ENCODE data around the gene MYDGF.

The MYDGF gene

DNA sequence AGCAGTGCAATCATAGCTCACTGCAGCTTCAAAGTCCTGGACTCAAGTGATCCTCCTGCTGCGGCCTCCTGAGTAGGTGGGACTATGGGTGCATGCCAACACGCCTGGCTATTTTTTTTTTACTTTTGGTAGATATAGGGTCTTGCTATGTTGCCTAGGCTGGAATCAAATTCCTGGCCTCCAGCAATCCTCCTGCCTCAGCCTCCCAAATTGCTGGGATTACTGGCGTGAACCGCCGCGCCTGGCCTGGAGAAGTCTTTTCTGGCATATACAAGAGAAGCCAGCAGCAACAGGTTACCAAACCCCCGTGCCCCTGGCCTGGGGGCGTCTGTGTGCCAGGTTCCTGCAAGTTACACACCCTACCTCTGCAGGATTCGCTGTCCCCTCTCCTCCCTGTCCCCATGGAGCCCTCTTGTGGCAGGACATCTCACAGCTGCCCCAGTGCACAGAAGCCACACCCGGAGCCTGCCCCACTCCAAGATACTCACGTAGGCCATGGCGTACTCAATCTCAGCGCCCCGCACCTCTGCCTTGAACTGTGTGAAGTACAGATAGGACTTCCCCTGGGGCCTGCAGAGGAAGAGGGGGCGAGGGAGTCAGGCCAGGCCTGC is 9.9 kb downstream of the MYDGF start:
- TF ChIP-seq, protein P1, sequence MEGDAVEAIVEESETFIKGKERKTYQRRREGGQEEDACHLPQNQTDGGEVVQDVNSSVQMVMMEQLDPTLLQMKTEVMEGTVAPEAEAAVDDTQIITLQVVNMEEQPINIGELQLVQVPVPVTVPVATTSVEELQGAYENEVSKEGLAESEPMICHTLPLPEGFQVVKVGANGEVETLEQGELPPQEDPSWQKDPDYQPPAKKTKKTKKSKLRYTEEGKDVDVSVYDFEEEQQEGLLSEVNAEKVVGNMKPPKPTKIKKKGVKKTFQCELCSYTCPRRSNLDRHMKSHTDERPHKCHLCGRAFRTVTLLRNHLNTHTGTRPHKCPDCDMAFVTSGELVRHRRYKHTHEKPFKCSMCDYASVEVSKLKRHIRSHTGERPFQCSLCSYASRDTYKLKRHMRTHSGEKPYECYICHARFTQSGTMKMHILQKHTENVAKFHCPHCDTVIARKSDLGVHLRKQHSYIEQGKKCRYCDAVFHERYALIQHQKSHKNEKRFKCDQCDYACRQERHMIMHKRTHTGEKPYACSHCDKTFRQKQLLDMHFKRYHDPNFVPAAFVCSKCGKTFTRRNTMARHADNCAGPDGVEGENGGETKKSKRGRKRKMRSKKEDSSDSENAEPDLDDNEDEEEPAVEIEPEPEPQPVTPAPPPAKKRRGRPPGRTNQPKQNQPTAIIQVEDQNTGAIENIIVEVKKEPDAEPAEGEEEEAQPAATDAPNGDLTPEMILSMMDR (IDR thresholded peaks at IDR 0.05), result no peak
- Histone ChIP-seq H3K27ac (no peak overlapping the region), H3K4me3 (no peak overlapping the region)
- no peak for DNase-seq (ENCODE audit: low spot score)

DNA sequence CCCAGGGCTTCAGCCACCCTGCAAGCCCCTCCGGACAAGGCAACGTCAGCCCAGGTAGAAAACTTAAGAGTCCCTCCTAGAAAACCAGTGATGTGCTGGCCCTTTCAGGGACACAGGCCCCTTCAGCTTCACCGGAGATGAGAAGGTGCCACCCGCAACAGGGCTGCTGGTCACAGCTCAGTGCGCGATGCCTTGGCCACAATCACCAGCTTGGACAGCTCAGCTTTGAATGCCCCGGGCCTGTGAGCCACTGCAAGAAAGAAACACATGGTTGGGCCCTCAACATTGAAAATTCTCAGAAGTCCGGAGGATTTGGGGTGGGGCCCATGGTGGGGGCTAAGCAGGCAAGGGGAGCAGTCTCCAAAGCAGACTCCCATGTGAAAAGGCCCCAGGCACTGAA is 12.3 kb downstream of the MYDGF start:
- Histone ChIP-seq H3K4me3 (no peak overlapping the region), H3K27ac (no peak overlapping the region)
- TF ChIP-seq, protein P1 (IDR thresholded peaks at IDR 0.05), result no peak
- DNase-seq (ENCODE audit: low spot score), result no peak

DNA sequence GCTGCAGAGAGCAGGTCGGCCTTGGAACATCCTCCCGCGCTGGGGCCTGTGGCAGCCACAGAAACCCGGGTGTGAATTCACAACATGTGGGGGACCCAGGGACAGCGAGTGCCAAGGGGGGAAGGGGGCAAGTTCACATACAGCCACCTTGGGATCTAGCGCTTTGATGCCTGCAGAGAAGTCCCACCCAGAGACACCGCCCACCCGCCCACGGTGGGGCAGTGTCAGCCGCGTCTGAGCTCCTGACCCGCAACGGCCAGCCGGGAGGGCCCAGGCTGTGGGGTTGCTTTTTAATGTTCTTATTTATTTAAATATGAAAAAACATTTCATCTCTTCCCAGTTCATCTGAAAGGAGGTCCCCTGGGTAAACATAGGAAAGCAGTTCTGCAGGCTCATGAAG is 12.9 kb downstream of the MYDGF start:
- TF ChIP-seq, protein P1 (IDR thresholded peaks at IDR 0.05), result no peak
- Histone ChIP-seq H3K27ac (no peak overlapping the region), H3K4me3 (no peak overlapping the region)
- no peak for DNase-seq (ENCODE audit: low spot score)

GRCh38 chr19:4656102-4656501 is 14.0 kb downstream of the MYDGF start:
- no peak overlapping the region for H3K27ac ChIP-seq
- H3K4me3 ChIP-seq, result no peak overlapping the region
- TF ChIP-seq, protein P1 (IDR thresholded peaks at IDR 0.05), result no peak
- no peak for DNase-seq (ENCODE audit: low spot score)

DNA sequence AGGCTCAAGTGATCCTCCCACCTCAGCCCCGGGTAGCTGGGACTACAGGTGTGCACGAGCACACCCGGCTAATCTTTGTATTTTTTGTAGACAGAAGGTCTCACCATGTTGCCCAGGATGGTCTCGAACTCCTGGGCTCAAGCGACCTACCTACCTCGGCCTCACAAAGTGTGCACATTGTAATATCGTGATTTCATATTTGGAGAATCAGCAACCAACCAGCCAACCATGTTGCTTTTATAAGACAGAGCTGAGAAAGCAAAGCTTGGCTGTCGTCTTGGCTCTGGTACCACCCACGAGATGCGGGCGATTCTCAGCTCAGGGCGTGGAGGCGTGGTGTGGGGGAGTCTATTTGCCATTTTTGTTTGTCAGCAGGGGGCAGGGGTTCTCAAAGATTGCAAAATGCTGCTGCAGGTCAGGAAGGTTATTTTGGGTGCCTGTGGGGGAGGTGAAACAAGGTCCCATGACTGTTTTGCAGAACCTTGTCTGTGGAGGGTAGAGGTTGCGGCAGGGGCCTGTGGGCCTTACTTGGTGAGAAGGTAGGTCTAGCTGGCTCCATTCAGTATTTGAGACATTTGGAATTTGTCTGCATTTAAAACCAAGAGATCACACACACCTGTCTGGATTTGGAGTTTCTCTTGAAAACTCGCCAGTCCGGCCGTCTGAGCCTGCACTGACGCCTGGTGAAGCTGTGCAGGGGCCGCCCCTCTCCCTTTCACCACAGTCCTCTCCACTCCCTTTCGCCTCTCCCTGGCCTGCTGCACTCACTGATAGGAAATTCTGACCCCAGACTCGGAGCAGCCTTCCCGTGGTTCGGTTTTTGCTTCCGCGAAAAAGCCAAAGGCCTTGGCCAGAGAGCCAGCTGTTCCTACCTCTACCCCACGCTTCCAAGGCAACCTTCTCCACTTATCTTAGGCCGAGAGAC is 15.4 kb downstream of the MYDGF start:
- Histone ChIP-seq H3K27ac (no peak overlapping the region), H3K4me3 (no peak overlapping the region)
- DNase-seq (ENCODE audit: low spot score), result no peak
- TF ChIP-seq, protein P1 (IDR thresholded peaks at IDR 0.05), result no peak

DNA sequence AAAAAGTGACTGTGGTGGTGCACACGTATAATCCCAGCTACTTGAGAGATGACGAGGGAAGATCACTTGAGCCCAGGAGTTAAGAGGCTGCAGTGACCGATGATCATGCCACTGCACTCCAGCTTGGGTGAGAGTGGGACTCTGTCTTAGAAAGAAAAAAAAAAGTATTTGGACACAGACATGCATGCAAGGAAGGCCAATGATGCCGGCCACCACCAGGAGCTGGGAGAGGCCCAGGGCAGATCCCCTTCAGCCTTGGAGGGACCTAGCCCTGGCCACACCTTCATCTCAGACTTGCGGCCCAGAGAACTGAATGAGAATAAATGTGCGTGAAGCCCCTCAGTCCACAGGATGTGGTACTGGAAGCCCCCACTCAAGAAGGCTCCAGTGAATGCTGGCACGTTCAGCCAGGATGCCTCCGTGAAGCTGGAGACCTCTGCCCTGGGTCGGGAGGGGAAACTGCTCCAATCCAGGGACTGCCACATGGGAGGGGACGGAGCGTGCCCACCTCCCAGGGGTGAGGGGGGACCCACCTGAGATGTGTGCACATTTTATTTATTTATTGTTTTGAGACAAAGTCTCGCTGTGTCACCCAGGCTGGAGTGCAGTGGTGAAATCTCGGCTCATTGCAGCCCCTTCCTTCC is 16.2 kb downstream of the MYDGF start:
- TF ChIP-seq, protein P1 (IDR thresholded peaks at IDR 0.05), result no peak
- DNase-seq (ENCODE audit: low spot score), result no peak
- Histone ChIP-seq H3K27ac (no peak overlapping the region), H3K4me3 (no peak overlapping the region)

Data from coronary artery (tissue), 2 donors.